Brain microvascular endothelial cell (primary cell): ENCODE measurements around the gene IL1A.

ENCODE experiments used
- DNase-seq: peaks from one replicate; pipeline ENCODE4 v3.0.0-alpha.2; 2020
- H3K27ac ChIP-seq: fragments of 250-450 bp; sonication (Bioruptor Pico); 2 replicates; pipeline ENCODE4 v1.5.1; 2020; ENCODE audit warnings: mild to moderate bottlenecking, moderate library complexity
- H3K27me3 ChIP-seq: fragments of 250-450 bp; sonication (Bioruptor Pico); replicated peaks from 2 replicates; pipeline ENCODE4 v1.5.1; 2020; ENCODE audit warnings: mild to moderate bottlenecking
- H3K36me3 ChIP-seq: fragments of 250-450 bp; sonication (Bioruptor Pico); replicated peaks from 2 replicates; pipeline ENCODE4 v1.5.1; 2020; ENCODE audit warnings: mild to moderate bottlenecking
- H3K4me3 ChIP-seq: 2 replicates; pipeline ENCODE4 v1.5.1; 2011; ENCODE audit warnings: low read depth, mild to moderate bottlenecking, control low read depth, low read length, moderate library complexity
- CTCF ChIP-seq: IDR thresholded peaks from 2 replicates; pipeline ENCODE4 v1.5.1; 2011; ENCODE audit warnings: low read depth, mild to moderate bottlenecking, moderate library complexity, low read length, control low read depth, inconsistent platforms; ENCODE audit errors: missing control alignments
- in situ Hi-C: cut with HindIII; loops from 2 replicates; pipeline ENCODE4 v1.10.0; 2017; ENCODE audit warnings: low sequenced_read_pairs, low pct_ligation_motif_present

Gene IL1A

GRCh38 chr2:112831513-112831845, 47.2 kb upstream of the IL1A start:
- in situ Hi-C loops = no loop called here
- H3K27me3 ChIP-seq = no peaks in the 10 kb centered on the region
- TF ChIP-seq CTCF = no peak
- H3K4me3 ChIP-seq = no peak overlapping the region
- peaks cover 41% of the 10 kb centered on the region for H3K36me3 ChIP-seq
- no peak overlapping the region for H3K27ac ChIP-seq
- no peak for DNase-seq

- Histone ChIP-seq H3K36me3 (peaks cover 41% of the 10 kb centered on the region), H3K4me3 (no peak overlapping the region), H3K27ac (no peak overlapping the region), H3K27me3 (no peaks in the 10 kb centered on the region)
- no peak for DNase-seq
- TF ChIP-seq CTCF = no peak
- in situ Hi-C loops = no loop called here
Measured at GRCh38 chr2:112830682-112831512, 46.6 kb upstream of the IL1A start.

- TF ChIP-seq CTCF = no peak
- H3K27ac ChIP-seq = no peak overlapping the region
Measured at GRCh38 chr2:112829961-112830681, 45.8 kb upstream of the IL1A start.

GRCh38 chr2:112829101-112829960, 45.0 kb upstream of the IL1A start:
- peaks cover 35% of the 10 kb centered on the region for H3K36me3 ChIP-seq
- H3K27me3 ChIP-seq = no peaks in the 10 kb centered on the region
- no peak for DNase-seq
- no peak overlapping the region for H3K4me3 ChIP-seq
- TF ChIP-seq CTCF = no peak
- H3K27ac ChIP-seq = no peak overlapping the region
- in situ Hi-C loops = no loop called here

More at GRCh38 chr2:112829961-112830681, 45.8 kb upstream of the IL1A start:
- DNase-seq = no peak
- Histone ChIP-seq H3K4me3 (no peak overlapping the region), H3K36me3 (peaks cover 40% of the 10 kb centered on the region), H3K27me3 (no peaks in the 10 kb centered on the region)
- in situ Hi-C loops = no loop called here

- in situ Hi-C loops = no loop called here
- no peak for DNase-seq
- Histone ChIP-seq H3K27ac (no peak overlapping the region), H3K27me3 (no peaks in the 10 kb centered on the region), H3K36me3 (peaks cover 30% of the 10 kb centered on the region), H3K4me3 (no peak overlapping the region)
- TF ChIP-seq CTCF = no peak
Measured at GRCh38 chr2:112828251-112828691, 44.0 kb upstream of the IL1A start.
